ENCODE results near the gene SPOP.
A peak's percentile ranks its signal among the peaks of the same experiment; 100 is the strongest.
"Not testable (repeated sequence)": the region's sequence is repeated elsewhere in the genome, so short reads cannot be mapped to it uniquely, and the experiment has no call there.

SPOP gene

DNA sequence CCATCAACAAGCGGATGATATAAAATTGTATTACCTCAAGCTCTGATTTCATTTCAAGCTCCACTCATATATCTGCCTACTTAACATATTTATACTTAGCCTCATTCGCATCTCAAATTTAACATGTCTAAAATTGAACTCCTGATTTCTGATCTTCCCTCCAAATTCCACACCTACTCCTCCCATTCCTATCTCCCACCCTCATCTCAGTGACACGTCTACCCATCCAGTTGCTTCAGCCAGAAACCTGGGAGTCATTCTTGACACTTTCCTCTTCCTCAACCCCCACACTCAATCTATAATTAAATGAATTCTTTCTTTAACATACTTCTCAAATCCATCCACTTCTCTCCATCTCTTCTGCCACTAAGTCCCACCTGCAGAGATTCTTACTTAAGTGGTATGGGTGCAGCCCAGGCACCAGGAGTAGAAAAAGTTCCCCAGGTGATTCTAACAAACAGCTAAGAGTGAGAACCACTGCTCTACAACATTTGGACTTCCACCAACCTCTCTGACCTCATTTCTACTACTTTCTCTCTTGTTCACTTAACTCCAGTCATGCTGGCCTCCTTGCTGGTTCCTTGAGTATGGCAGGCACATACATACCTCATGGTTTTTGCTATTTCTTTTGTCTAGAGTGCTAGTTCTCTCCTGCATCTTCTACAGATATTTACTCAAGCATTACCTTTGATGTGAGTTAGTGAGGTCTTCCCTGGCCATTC is 18.1 kb downstream of the SPOP start:
- DNase-seq (ENCODE audit: extremely low read depth, low read depth): no peak
- TF ChIP-seq, protein P1, sequence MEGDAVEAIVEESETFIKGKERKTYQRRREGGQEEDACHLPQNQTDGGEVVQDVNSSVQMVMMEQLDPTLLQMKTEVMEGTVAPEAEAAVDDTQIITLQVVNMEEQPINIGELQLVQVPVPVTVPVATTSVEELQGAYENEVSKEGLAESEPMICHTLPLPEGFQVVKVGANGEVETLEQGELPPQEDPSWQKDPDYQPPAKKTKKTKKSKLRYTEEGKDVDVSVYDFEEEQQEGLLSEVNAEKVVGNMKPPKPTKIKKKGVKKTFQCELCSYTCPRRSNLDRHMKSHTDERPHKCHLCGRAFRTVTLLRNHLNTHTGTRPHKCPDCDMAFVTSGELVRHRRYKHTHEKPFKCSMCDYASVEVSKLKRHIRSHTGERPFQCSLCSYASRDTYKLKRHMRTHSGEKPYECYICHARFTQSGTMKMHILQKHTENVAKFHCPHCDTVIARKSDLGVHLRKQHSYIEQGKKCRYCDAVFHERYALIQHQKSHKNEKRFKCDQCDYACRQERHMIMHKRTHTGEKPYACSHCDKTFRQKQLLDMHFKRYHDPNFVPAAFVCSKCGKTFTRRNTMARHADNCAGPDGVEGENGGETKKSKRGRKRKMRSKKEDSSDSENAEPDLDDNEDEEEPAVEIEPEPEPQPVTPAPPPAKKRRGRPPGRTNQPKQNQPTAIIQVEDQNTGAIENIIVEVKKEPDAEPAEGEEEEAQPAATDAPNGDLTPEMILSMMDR (IDR thresholded peaks at IDR 0.05; ENCODE audit: low read depth, low read length, missing control alignments): no peak
- H3K4me3 ChIP-seq (replicated peaks; ENCODE audit: low read depth, low read length): no peak overlapping the region

DNA sequence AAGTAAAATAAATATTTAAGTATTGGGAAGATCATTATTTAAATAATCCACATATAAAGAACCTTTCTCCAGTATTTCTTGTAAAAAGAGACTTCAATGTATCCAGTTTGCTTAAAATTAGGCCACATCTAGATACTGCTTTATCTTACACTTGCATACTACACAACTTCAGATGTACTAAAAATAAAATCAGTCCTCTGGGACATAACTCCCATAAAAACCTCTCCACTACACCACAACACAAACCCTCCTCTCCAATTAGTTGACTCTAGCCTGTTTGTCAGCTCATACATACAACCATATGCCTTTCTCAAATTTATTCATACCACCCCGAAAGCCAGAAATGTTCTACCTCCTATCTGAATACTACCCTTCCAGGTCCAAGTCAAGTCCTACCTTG is 21.6 kb downstream of the SPOP start:
- H3K4me3 ChIP-seq (replicated peaks; ENCODE audit: low read depth, low read length): no peak overlapping the region
- TF ChIP-seq, protein P1 (IDR thresholded peaks at IDR 0.05; ENCODE audit: low read depth, low read length, missing control alignments): no peak
- DNase-seq (ENCODE audit: extremely low read depth, low read depth): no peak

DNA sequence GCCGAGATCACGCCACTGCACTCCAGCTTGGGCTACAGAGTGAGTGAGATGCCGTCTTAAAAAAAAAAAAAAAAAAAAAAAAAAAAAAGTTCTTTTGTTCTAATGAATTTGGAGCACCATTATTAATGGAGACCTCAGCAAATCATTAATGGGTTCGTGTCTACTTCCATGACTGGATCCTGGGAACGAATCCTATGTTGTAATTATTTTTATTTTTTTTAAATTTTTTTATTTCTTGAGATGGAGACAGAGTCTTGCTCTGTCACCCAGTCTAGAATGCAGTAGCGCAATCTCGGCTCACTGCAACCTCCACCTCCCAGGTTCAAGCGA is 30.7 kb downstream of the SPOP start:
- TF ChIP-seq, protein P1 (IDR thresholded peaks at IDR 0.05; ENCODE audit: low read depth, low read length, missing control alignments): no peak
- DNase-seq (ENCODE audit: extremely low read depth, low read depth): no peak
- no peak overlapping the region for H3K4me3 ChIP-seq (replicated peaks; ENCODE audit: low read depth, low read length)

DNA sequence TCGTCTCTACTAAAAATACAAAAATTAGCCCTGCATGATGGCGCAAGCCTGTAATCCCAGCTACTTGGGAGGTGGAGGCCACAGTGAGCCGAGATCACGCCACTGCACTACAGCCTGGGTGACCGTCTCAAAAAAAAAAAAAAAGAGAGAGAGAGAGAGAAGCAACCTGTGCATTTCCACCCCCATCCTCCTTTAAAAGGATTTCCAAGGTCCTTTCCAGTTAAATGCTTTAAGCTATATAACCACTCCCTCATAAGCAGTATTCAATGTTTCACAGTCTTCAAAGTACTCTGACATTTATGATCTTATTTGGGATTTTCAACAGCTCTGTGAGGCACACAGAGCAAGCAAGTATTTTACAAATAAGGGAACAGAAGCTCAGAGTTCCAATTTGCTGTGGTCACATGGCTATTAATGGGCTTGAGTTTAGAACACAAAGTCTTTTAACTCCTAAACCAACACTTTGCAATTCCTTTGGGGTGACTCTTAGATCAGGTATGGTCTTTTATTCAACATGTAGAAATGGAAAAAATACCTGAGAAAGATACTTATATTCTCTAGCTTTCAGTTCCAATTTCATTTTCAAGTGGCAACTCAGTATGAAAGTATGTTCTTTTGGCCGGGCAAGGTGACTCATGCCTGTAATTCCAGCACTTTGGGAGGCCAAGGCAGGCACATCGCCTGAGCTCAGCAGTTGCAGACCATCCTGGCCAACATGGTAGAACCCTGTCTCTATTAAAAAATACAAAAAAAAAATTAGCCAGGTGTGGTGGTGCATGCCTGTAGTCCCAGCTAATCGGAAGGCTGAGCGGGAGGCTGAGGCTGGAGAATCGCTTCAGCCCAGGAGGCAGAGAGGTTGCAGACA is 31.3 kb downstream of the SPOP start:
- DNase-seq (ENCODE audit: extremely low read depth, low read depth): peak; percentile 14
- no peak overlapping the region; the same call in 1 of the 2 replicates for H3K4me3 ChIP-seq (replicated peaks; ENCODE audit: low read depth, low read length)
- TF ChIP-seq, protein P1 (IDR thresholded peaks at IDR 0.05; ENCODE audit: low read depth, low read length, missing control alignments): no peak

DNA sequence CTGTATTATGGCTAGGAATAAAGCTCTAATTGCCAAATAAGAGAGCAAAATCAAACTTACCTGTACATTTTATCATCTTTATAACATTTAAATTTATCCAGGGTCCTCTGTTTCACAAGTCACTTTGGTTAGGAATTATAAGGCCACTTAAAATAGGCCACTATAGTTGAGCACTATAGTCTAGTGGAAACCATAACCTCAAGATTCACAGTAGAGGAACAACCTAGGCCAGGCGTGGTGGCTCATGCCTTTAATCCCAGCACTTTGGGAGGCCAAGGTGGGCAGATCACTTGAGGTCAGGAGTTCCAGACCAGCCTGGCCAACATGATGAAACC is 31.9 kb downstream of the SPOP start:
- DNase-seq (ENCODE audit: extremely low read depth, low read depth); H3K4me3 ChIP-seq (replicated peaks; ENCODE audit: low read depth, low read length): not testable (repeated sequence)

DNA sequence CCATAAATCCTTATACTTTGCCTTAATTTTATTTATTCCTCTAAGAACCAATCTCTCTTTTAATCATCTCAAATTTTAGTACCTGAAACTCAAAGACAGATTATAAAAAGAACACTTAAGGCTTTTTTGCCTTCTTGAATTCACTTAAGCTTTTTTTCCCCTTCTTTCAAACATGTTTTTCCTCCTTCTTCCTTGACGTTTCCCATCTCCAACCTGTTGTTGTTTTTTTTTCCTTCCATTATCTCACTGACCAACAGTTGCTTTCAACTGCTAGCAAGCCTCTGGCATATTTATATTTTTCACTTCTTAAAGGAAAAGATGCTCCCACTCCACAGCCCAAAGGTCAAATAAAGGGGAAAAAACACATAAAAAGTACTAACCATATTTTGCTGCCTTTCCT is 32.2 kb downstream of the SPOP start:
- DNase-seq (ENCODE audit: extremely low read depth, low read depth): no peak
- H3K4me3 ChIP-seq (replicated peaks; ENCODE audit: low read depth, low read length): no peak overlapping the region
- TF ChIP-seq, protein P1 (IDR thresholded peaks at IDR 0.05; ENCODE audit: low read depth, low read length, missing control alignments): no peak

DNA sequence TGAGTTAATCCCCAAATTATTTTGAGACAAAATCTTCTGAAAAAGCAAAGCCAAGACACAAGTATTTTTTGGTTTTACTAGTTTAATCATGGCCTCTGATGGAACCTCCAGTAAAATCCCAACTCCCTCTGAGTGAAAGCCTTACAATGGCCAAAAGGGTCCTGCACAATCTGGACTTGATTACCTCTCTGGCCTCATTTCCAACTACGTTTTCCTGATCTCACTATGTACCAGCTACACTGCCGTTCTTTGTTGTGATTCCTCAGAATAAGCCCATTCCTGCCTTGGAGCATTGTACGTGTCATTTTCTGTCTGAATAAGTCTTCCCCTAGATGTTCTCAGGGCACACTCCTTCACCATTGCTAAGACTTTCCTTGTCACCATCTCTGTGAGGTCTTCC is 37.3 kb downstream of the SPOP start:
- H3K4me3 ChIP-seq (replicated peaks; ENCODE audit: low read depth, low read length): no peak overlapping the region
- DNase-seq (ENCODE audit: extremely low read depth, low read depth): no peak
- TF ChIP-seq, protein P1 (IDR thresholded peaks at IDR 0.05; ENCODE audit: low read depth, low read length, missing control alignments): no peak
